H9 (cell line): ENCODE results near the gene GALNT13. TPM values are rescaled to one million over a fixed set of nuclear protein-coding genes. Genes with fewer than 3 reads are reported as not detected.

Experiments used
- DNase-seq: peaks from one replicate; pipeline ENCODE4 v3.0.0-alpha.2; 2017
- H2AFZ ChIP-seq: one replicate; pipeline ENCODE4 v1.6.1; 2013; ENCODE audit warnings: mild to moderate bottlenecking, low read length, control low read depth, moderate library complexity
- H2AK5ac ChIP-seq: 2 replicates; pipeline ENCODE4 v1.6.1; 2013; ENCODE audit warnings: low read length, control low read depth, mixed read lengths; ENCODE audit not compliant: insufficient read length
- H2BK120ac ChIP-seq: one replicate; pipeline ENCODE4 v1.6.1; 2013; ENCODE audit warnings: low read depth, mild to moderate bottlenecking, low read length, control low read depth, inconsistent platforms; ENCODE audit not compliant: poor library complexity, severe bottlenecking
- H2BK12ac ChIP-seq: 2 replicates; pipeline ENCODE4 v1.6.1; 2013; ENCODE audit warnings: low read length, control low read depth, mixed read lengths, low read depth; ENCODE audit not compliant: insufficient read length
- H2BK15ac ChIP-seq: 2 replicates; pipeline ENCODE4 v1.6.1; 2013; ENCODE audit warnings: low read depth, low read length, control low read depth
- H2BK20ac ChIP-seq: one replicate; pipeline ENCODE4 v1.6.1; 2013; ENCODE audit warnings: low read depth, mild to moderate bottlenecking, low read length, control low read depth, inconsistent platforms; ENCODE audit not compliant: poor library complexity, severe bottlenecking
- H2BK5ac ChIP-seq: 2 replicates; pipeline ENCODE4 v1.6.1; 2013; ENCODE audit warnings: low read length, control low read depth, mixed read lengths; ENCODE audit not compliant: insufficient read length
- H3K14ac ChIP-seq: 2 replicates; pipeline ENCODE4 v1.6.1; 2013; ENCODE audit warnings: low read length, control low read depth; ENCODE audit not compliant: insufficient read depth
- H3K18ac ChIP-seq: 2 replicates; pipeline ENCODE4 v1.6.1; 2013; ENCODE audit warnings: low read depth, mild to moderate bottlenecking, mixed read lengths, low read length, control low read depth; ENCODE audit not compliant: insufficient read length
- H3K23ac ChIP-seq: 2 replicates; pipeline ENCODE4 v1.6.1; 2013; ENCODE audit warnings: low read length, control low read depth, mixed read lengths, low read depth; ENCODE audit not compliant: insufficient read length
- H3K23me2 ChIP-seq: 2 replicates; pipeline ENCODE4 v1.6.1; 2013; ENCODE audit warnings: low read depth, mild to moderate bottlenecking, mixed read lengths, low read length, control low read depth; ENCODE audit not compliant: insufficient read length, poor library complexity, severe bottlenecking
- H3K27ac ChIP-seq: 2 replicates; pipeline ENCODE4 v1.5.1; 2013; ENCODE audit warnings: low read length, control low read depth, mixed read lengths, low read depth; ENCODE audit not compliant: insufficient read length
- H3K27me3 ChIP-seq: 2 replicates; pipeline ENCODE4 v1.6.1; 2013; ENCODE audit warnings: low read length, control low read depth, inconsistent platforms; ENCODE audit not compliant: insufficient read depth
- H3K4ac ChIP-seq: 2 replicates; pipeline ENCODE4 v1.6.1; 2013; ENCODE audit warnings: low read depth, mild to moderate bottlenecking, control low read depth, inconsistent platforms, low read length, moderate library complexity
- H3K4me1 ChIP-seq: 2 replicates; pipeline ENCODE4 v1.6.1; 2013; ENCODE audit warnings: low read length, control low read depth, inconsistent platforms; ENCODE audit not compliant: insufficient read depth
- H3K4me2 ChIP-seq: 2 replicates; pipeline ENCODE4 v1.6.1; 2013; ENCODE audit warnings: low read length, control low read depth, mixed read lengths; ENCODE audit not compliant: insufficient read length, insufficient read depth
- H3K56ac ChIP-seq: 2 replicates; pipeline ENCODE4 v1.6.1; 2013; ENCODE audit warnings: low read depth, mild to moderate bottlenecking, mixed read lengths, low read length, control low read depth; ENCODE audit not compliant: insufficient read length
- H3K79me1 ChIP-seq: 2 replicates; pipeline ENCODE4 v1.6.1; 2013; ENCODE audit warnings: low read depth, mild to moderate bottlenecking, moderate library complexity, low read length, control low read depth, inconsistent platforms; ENCODE audit not compliant: insufficient read depth, poor library complexity, severe bottlenecking
- H3K79me2 ChIP-seq: 2 replicates; pipeline ENCODE4 v1.6.1; 2013; ENCODE audit warnings: low read length, control low read depth, inconsistent platforms; ENCODE audit not compliant: insufficient read depth
- H3K9ac ChIP-seq: 2 replicates; pipeline ENCODE4 v1.6.1; 2013; ENCODE audit warnings: low read length, control low read depth, mixed read lengths; ENCODE audit not compliant: insufficient read length; ENCODE audit errors: extremely low read depth
- H3K9me3 ChIP-seq: one replicate; pipeline ENCODE4 v1.6.1; 2013; ENCODE audit warnings: low read depth, low read length, inconsistent platforms; ENCODE audit not compliant: control insufficient read depth
- H3T11ph ChIP-seq: one replicate; pipeline ENCODE4 v1.6.1; 2013; ENCODE audit warnings: mild to moderate bottlenecking, low read length, control low read depth, inconsistent platforms
- H4K20me1 ChIP-seq: one replicate; pipeline ENCODE4 v1.6.1; 2013; ENCODE audit not compliant: control insufficient read depth, insufficient read length, insufficient read depth
- H4K5ac ChIP-seq: 2 replicates; pipeline ENCODE4 v1.6.1; 2013; ENCODE audit warnings: low read depth, mild to moderate bottlenecking, mixed read lengths, low read length, control low read depth; ENCODE audit not compliant: insufficient read length
- H4K8ac ChIP-seq: replicated peaks from 2 replicates; pipeline ENCODE4 v1.6.1; 2013; ENCODE audit warnings: low read length, control low read depth, mixed read lengths, low read depth; ENCODE audit not compliant: insufficient read length
- H4K91ac ChIP-seq: 2 replicates; pipeline ENCODE4 v1.6.1; 2013; ENCODE audit warnings: low read depth, mild to moderate bottlenecking, moderate library complexity, mixed read lengths, low read length, control low read depth; ENCODE audit not compliant: insufficient read length
- H3K27ac Mint-ChIP-seq, 3 experiments: 2 replicates in 2 of 3; 3 replicates in 1 of 3; pipeline ENCODE4 v1.8.0; 2020 to 2021; ENCODE audit warnings: mixed read lengths in 3 of 3, mild to moderate bottlenecking in 1 of 3, moderate library complexity in 1 of 3
- H3K27me3 Mint-ChIP-seq: 2 replicates; pipeline ENCODE4 v1.8.0; 2021; ENCODE audit warnings: low read depth, mild to moderate bottlenecking, moderate library complexity, mixed read lengths
- H3K36me3 Mint-ChIP-seq, 3 experiments: 2 replicates in 2 of 3; 3 replicates in 1 of 3; pipeline ENCODE4 v1.8.0; 2020 to 2021; ENCODE audit warnings: low read depth in 3 of 3, mixed read lengths in 3 of 3; ENCODE audit not compliant: insufficient read depth in 1 of 3
- H3K4me1 Mint-ChIP-seq, 2 experiments: 2 replicates each; pipeline ENCODE4 v1.8.0; 2020; ENCODE audit warnings: mixed read lengths in 2 of 2
- H3K4me3 Mint-ChIP-seq, 2 experiments: 2 replicates in 1 of 2; 3 replicates in 1 of 2; pipeline ENCODE4 v1.8.0; 2020 to 2021; ENCODE audit warnings: mild to moderate bottlenecking in 2 of 2, mixed read lengths in 2 of 2, moderate library complexity in 1 of 2
- H3K9me3 Mint-ChIP-seq, 2 experiments: 2 replicates in 1 of 2; 3 replicates in 1 of 2; pipeline ENCODE4 v1.8.0; 2020; ENCODE audit warnings: mild to moderate bottlenecking in 2 of 2, mixed read lengths in 2 of 2, moderate library complexity in 1 of 2
- CTCF ChIP-seq: fragments of 200-600 bp; sonication (generic); conservative IDR thresholded peaks from 3 replicates; pipeline ENCODE4 v1.8.0; 2021; ENCODE audit warnings: antibody characterized with exemption, mild to moderate bottlenecking
- total RNA-seq: library from RNA; stranded (reverse); gene quantifications from 2 replicates; pipeline ENCODE4 v1.2.1, GENCODE V29; 2021

Gene GALNT13
- total RNA-seq, 1 experiment from 2014 or later = 6.6 TPM

GRCh38 chr2:154229966-154230365 lies 358.2 kb downstream of the GALNT13 start:
- Histone ChIP-seq H3K27ac (no peak overlapping the region), H3K23me2 (no peaks in the 10 kb centered on the region), H3K79me1 (no peaks in the 10 kb centered on the region), H3K4me2 (no peak overlapping the region), H3K56ac (no peak overlapping the region), H4K8ac (no peak overlapping the region), H2BK20ac (no peak overlapping the region), H2AK5ac (no peak overlapping the region), H3K9ac (no peak overlapping the region), H3T11ph (no peak overlapping the region), H2AFZ (no peak overlapping the region), H3K27me3 (no peaks in the 10 kb centered on the region), H4K91ac (no peak overlapping the region), H3K79me2 (no peaks in the 10 kb centered on the region), H3K18ac (no peak overlapping the region), H2BK120ac (no peak overlapping the region), H2BK5ac (no peak overlapping the region), H4K5ac (no peak overlapping the region), H2BK15ac (no peak overlapping the region), H3K4me1 (no peaks in the 10 kb centered on the region; the same call in 1 of the 2 replicates), H4K20me1 (no peaks in the 10 kb centered on the region), H3K9me3 (no peaks in the 10 kb centered on the region), H3K14ac (no peak overlapping the region), H3K4ac (no peak overlapping the region), H3K23ac (no peak overlapping the region), H2BK12ac (no peak overlapping the region)
- Mint-ChIP-seq H3K27ac (peak overlapping the region in 1 of 3 experiments; percentile 68; a peak in 1 of 7 replicates), H3K27me3 (no peaks in the 10 kb centered on the region), H3K9me3 (no peaks in the 10 kb centered on the region), H3K36me3 (no peaks in the 10 kb centered on the region), H3K4me1 (peaks cover 0 to 6% of the 10 kb centered on the region in 2 experiments; a peak in 1 of 4 replicates), H3K4me3 (no peak overlapping the region)
- no peak for DNase-seq
- no peak for TF ChIP-seq CTCF
